Measurements from ENCODE around the gene UGT1A8.

UGT1A8 gene

DNA sequence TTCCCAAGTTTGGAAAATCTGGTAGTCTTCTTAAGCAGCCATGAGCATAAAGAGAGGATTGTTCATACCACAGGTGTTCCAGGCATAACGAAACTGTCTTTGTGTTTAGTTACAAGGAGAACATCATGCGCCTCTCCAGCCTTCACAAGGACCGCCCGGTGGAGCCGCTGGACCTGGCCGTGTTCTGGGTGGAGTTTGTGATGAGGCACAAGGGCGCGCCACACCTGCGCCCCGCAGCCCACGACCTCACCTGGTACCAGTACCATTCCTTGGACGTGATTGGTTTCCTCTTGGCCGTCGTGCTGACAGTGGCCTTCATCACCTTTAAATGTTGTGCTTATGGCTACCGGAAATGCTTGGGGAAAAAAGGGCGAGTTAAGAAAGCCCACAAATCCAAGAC, 154.7 kb downstream of the UGT1A8 start:
- no peak for DNase-seq

DNA sequence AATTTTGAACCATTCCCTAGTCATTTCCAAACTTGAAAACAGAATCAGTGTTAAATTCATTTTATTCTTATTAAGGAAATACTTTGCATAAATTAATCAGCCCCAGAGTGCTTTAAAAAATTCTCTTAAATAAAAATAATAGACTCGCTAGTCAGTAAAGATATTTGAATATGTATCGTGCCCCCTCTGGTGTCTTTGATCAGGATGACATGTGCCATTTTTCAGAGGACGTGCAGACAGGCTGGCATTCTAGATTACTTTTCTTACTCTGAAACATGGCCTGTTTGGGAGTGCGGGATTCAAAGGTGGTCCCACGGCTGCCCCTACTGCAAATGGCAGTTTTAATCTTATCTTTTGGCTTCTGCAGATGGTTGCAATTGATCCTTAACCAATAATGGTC, 155.2 kb downstream of the UGT1A8 start:
- no peak for DNase-seq

GRCh38 chr2:233773854-233774253, 156.4 kb downstream of the UGT1A8 start:
- no peak for DNase-seq

- DNase-seq, result no peak
These were observed 158.0 kb downstream of the UGT1A8 start for GRCh38 chr2:233775414-233775813.

DNA sequence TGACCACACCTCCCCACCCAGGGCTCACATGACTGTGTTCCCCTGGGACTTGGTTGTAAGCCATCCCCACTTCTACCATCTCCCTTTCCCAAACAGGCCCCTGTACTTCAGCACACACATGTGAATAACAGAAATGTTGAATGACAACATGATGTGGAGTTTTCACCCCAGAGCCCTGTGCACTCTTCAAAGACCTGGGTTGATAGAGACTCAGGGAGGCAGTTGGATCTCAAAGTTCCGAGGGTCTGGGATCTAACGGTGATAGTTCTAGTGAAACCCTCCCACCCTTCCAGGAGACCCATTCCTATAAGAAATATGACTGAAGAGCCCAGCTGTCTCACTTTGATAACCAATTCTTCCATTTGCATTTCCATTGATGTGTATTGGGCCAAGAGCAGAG, 160.6 kb downstream of the UGT1A8 start, which contains the start of gene MROH2A:
Gene MROH2A (plus strand): TSS at position 301 of the 400 bp plus-strand sequence. CDS start 1,029 bp downstream, outside the sequence.
- no peak for DNase-seq

GRCh38 chr2:233779722-233780121, 162.3 kb downstream of the UGT1A8 start:
- DNase-seq, result no peak

GRCh38 chr2:233780771-233781170, 163.3 kb downstream of the UGT1A8 start:
- DNase-seq, result no peak

- no peak for DNase-seq
These were observed 172.1 kb downstream of the UGT1A8 start for GRCh38 chr2:233789554-233789953.

DNA sequence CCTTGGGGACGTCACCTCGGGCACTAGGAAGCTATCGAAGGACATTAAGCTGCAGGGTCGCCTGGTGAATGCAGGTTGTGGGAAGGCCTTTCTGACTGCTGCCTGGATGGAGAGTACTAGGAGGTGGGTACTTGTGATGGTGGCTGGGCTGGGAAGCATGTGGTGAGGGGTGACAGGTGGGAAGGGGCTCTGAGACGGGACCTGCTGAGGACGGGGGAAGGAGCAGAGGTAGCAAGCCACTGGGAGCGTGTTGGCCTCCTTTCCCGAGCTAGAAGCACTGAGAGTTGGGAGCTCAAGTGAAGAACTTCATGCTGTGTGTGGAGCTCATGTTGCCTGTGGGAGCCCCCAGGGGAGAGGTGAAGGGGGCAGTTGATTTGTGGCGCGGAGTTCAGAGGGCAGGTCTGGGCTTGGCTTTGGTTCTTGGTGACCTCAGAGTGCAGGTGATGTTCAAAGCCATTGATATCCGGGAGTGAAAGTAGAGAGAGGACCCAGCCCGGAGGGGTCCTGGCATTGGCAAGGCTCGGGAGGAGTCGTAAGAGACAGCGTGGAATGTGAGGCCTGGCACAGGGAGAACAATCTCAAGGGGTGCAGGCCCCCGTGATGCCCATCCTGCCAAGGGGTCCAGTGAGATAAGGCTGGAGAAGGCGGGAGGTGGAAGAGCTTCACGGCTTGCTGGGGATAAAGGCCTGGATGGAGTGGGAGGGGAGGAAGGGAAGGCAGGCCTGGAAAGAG, 173.9 kb downstream of the UGT1A8 start:
- DNase-seq, result no peak

GRCh38 chr2:233791883-233792329, 174.5 kb downstream of the UGT1A8 start:
- no peak for DNase-seq

DNA sequence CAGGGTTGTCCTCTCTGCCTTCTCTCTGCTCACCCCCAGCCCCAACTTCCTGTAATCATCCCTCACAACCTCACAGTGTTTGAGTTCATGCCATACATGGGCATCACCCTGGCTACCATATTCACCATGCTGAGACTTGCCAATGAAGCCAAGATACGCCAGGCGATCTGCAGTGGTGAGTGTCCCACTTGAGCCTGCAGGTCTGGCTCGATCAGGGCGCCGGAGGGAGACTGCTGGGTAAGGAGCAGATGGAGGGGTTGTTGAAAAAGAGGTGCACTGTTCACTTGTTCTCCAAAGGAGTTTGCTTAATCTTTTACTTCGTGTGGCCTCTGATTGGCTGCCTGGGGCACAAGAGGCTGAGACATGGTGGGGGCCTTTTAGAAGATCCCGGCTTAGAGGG, 175.3 kb downstream of the UGT1A8 start:
- no peak for DNase-seq

GRCh38 chr2:233793465-233794127, 176.2 kb downstream of the UGT1A8 start:
- no peak for DNase-seq

- DNase-seq, result no peak
These were observed 176.8 kb downstream of the UGT1A8 start for GRCh38 chr2:233794128-233794658.

GRCh38 chr2:233795735-233796171, 178.3 kb downstream of the UGT1A8 start:
- no peak for DNase-seq

DNA sequence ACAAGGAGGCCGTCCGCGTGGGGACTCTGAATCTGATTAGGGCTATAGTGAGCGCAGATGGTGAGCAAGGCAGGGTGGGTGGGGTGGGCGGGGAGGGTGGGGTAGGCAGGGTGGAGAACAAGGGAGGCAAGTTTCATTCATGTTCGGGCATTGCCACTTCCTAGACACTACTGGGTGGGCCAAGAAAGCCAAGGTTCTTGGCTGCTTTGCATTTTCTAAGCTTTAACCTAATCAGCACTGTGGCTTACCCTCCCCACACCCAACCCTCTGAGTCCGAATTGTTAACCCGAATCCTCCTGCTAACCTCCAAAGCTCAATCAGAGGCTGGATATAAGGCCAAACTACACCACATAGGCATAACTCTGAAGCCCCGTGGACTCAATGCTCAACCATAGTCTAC, 178.8 kb downstream of the UGT1A8 start:
- no peak for DNase-seq

DNA sequence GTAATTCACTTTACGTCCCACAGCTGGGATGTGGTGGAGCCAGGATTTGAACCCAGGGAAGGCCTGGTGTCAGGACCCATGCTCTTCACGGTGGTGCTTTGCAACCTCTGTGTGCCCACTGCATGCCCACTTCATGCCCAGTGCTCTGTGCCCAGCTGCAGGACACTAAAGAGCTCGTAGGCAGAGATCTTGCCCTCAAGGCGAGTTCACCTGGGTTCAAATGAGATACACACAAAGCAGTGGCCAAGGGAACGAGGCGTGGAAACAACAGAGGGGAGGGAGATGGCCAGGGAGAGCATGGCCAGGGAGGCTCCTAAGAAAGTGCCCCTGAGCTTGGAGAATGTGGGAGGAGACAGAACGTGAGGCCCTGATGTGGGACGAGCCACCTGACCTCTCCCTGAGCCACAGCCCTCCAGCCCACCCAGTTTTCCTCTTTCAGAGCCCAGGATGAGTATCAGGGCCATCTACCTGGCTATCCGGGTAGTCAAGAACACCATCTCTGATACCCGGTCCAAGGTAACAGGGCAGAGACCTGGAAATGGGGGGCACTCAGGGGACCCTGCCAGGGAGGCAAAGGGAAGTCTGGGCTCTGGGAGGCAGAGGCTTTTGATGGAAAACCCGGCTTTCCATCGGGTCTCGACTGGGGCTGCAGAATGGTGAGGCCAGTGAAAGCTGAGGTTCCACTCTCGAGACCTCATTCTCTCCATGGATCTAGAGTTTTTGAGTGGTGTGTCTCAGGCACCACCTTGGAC, 181.1 kb downstream of the UGT1A8 start:
- no peak for DNase-seq

- DNase-seq, result no peak
These were observed 181.7 kb downstream of the UGT1A8 start for GRCh38 chr2:233799087-233799665.

DNA sequence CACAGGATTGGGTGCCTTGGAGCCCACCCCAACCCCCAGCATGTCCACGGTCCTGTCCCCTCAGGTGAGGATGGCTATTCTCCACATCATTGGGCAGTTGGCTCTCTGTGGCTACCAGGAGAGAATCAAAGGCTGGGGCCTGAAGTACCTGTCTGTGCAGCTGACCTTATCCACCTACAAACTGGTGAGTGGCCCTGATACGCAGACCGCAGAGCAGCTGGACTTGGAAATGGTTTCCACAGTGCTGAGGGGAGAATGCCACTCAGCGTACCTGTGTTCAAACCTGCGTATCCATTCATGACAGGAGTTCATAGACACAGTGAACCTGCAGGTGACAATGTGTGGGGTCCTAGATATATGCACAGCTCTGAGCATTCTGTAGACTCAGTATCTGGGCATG, 182.3 kb downstream of the UGT1A8 start:
- no peak for DNase-seq

- no peak for DNase-seq
These were observed 182.8 kb downstream of the UGT1A8 start for GRCh38 chr2:233800208-233800607.

- DNase-seq, result no peak
These were observed 184.1 kb downstream of the UGT1A8 start for GRCh38 chr2:233801357-233802131.

DNA sequence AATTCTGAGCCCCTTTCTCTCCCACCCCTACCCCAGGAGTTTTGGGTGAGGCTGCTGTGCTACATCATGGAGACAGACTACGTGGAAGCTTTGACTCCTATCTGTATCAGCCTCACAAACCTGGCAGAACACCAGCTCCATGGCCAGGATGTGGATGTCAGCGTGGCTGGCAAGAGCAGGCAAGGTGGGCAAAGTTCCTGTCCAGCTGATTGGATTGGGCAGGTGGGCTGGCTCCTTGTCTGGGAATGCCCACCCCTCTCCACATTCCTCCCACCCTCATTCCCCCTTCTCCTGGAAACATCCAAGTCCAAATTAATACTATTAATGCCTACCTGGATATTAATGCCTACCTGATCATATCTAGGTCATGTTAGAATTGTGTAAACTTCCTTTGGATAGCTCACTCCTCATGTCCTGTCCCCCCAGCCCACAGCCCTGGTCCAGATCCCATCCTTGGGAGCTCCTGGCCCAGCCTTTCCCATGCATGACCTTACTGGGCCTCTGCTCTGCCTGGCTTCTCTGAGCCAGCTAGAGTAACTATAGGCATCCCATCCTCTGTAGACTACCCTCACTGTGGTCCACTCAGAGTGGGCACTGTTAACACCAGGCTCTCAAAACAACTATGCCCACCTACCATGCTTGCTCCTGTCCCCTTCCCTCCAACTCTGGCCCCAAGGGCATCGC, 184.8 kb downstream of the UGT1A8 start:
- no peak for DNase-seq
